Activated CD8-positive, alpha-beta T cell treated with anti-CD3 and anti-CD28 coated beads, Interleukin-2, amount 10 ng/mL, durations not matched to agents 7 days and 5 days (primary cell): Measurements from ENCODE around the gene SPAG7. TPM values are rescaled to one million over a fixed set of nuclear protein-coding genes. Genes with fewer than 3 reads are reported as not detected.
A peak's percentile ranks its signal among the peaks of the same experiment; 100 is the strongest.
"Not testable (repeated sequence)": the region's sequence is repeated elsewhere in the genome, so short reads cannot be mapped to it uniquely, and the experiment has no call there.

ENCODE experiments used
- ATAC-seq: fragments of 150-1000 bp; cut with Tn5 transposase; one replicate; pipeline ENCODE4 v1.10.0; 2021; ENCODE audit warnings: moderate library complexity
- CTCF ChIA-PET: fragments of 350-600 bp; sonication (Branson Sonifier 250); formaldehyde crosslinking; loops from one replicate; lab custom pipeline; 2021; ENCODE audit warnings: antibody characterized with exemption; lab: Charles Lee
- POLR2A ChIA-PET: fragments of 350-600 bp; sonication (Branson Sonifier 250); formaldehyde crosslinking; loops from one replicate; lab custom pipeline; 2021; ENCODE audit warnings: antibody characterized with exemption; lab: Charles Lee
- DNase-seq: peaks from one replicate; pipeline ENCODE4 v3.0.0-alpha.2; 2020
- H3K27ac Mint-ChIP-seq: one replicate; pipeline ENCODE4 v1.8.0; 2021; ENCODE audit warnings: mild to moderate bottlenecking, mixed read lengths
- H3K27me3 Mint-ChIP-seq: one replicate; pipeline ENCODE4 v1.8.0; 2021; ENCODE audit warnings: low read depth, mixed read lengths
- H3K36me3 Mint-ChIP-seq: one replicate; pipeline ENCODE4 v1.8.0; 2021; ENCODE audit warnings: low read depth, mixed read lengths
- H3K4me1 Mint-ChIP-seq: one replicate; pipeline ENCODE4 v1.8.0; 2021; ENCODE audit warnings: low read depth, mixed read lengths
- H3K4me3 Mint-ChIP-seq: one replicate; pipeline ENCODE4 v1.8.0; 2021; ENCODE audit warnings: mild to moderate bottlenecking, mixed read lengths
- H3K9me3 Mint-ChIP-seq: one replicate; pipeline ENCODE4 v1.8.0; 2022; ENCODE audit warnings: mixed read lengths; ENCODE audit not compliant: insufficient read depth
- total RNA-seq, 2 experiments: library from RNA; stranded (reverse); gene quantifications; one replicate each; pipeline ENCODE4 v1.2.3, GENCODE V29; 2021

Gene SPAG7
- total RNA-seq, 2 experiments from 2014 or later: 52.3 to 53.6 TPM

DNA sequence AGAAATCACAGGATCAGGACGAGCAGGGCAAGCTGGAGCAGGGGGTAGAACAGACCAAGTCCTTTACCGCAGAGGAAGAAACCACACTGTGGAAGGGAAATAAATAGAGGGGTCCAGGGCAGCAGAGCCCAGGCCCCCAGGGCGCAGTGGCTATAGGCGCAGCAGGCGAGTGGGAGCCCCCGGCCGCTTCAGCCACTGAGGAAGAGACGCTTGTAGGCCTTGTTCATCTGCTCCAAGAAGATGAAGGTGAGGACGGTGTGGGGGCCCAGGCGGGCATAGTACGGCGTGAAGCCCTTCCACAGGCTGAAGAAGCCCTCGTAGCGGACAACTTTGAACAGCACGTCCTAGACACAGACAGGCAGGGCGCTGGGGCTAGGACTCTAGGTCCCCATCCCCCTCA lies 30.1 kb downstream of the SPAG7 start:
- Mint-ChIP-seq H3K27ac (no peak overlapping the region), H3K36me3 (peaks cover 74% of the 10 kb centered on the region), H3K4me1 (peaks cover 58% of the 10 kb centered on the region), H3K4me3 (peak overlapping the region; percentile 97), H3K9me3 (no peaks in the 10 kb centered on the region), H3K27me3 (no peaks in the 10 kb centered on the region)
- ChIA-PET POLR2A (interaction anchor here (0.9 to 1.5 kb wide), 3 partner anchors 12 to 19 kb away, joined by 3 read pairs; no protein-coding TSS in a partner anchor), CTCF (interaction anchor here (2.6 kb wide), 1 partner anchor 28 kb away, joined by 7 read pairs; no protein-coding TSS in a partner anchor)
- no peak for DNase-seq
- ATAC-seq: no peak

DNA sequence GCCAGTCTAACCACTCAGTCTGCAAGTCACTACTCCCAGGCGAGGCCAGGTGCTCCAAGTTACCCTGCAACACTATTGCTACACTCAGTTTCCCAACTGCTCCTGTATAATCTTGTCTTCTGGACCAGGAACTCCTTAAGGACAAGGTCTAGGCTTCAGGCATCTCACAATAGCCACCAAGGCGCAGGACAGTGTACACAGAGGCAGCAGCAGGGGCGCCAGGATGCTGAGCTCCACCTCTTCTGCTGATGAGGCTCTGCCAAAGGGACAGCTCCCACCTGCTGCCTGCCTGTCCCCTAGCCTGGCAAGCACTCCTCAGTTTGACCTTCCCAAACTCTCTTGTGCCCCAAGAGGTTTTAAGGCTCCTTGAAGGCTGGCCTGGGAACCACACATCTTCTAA lies 31.2 kb downstream of the SPAG7 start:
- Mint-ChIP-seq H3K4me1 (peaks cover 47% of the 10 kb centered on the region), H3K9me3 (no peaks in the 10 kb centered on the region), H3K36me3 (peaks cover 64% of the 10 kb centered on the region), H3K27me3 (no peaks in the 10 kb centered on the region), H3K27ac (peak overlapping the region; percentile 47), H3K4me3 (no peak overlapping the region)
- ChIA-PET CTCF (interaction anchor here (2.6 kb wide), 1 partner anchor 27 kb away, joined by 7 read pairs; no protein-coding TSS in a partner anchor), POLR2A (interaction anchor here (1.3 to 1.5 kb wide), 3 partner anchors 11 to 31 kb away, joined by 3 to 5 read pairs (median 4); partner anchors contain the start of gene SPAG7)
- no peak for DNase-seq
- ATAC-seq: no peak

DNA sequence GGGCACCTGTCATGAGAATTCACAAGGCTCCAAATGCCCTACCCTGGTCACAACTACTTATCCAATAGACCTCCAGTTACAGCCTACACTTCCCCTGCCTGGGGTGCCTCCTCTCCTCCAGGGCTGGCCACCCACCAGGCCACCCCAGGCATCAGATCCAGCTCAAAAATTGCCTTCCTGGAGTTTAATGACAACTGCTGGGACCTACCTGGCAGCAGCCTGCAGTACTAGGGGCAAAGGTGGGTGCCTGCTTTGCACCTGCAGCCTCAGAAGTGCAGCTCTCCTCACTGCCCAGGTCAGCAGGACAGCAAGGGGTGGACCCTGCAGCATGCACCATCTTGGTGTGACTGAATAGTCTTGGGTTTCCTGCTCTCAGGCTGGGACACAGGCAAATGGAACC lies 32.0 kb downstream of the SPAG7 start:
- ATAC-seq: no peak
- peaks cover 63% of the 10 kb centered on the region for H3K36me3 Mint-ChIP-seq

DNA sequence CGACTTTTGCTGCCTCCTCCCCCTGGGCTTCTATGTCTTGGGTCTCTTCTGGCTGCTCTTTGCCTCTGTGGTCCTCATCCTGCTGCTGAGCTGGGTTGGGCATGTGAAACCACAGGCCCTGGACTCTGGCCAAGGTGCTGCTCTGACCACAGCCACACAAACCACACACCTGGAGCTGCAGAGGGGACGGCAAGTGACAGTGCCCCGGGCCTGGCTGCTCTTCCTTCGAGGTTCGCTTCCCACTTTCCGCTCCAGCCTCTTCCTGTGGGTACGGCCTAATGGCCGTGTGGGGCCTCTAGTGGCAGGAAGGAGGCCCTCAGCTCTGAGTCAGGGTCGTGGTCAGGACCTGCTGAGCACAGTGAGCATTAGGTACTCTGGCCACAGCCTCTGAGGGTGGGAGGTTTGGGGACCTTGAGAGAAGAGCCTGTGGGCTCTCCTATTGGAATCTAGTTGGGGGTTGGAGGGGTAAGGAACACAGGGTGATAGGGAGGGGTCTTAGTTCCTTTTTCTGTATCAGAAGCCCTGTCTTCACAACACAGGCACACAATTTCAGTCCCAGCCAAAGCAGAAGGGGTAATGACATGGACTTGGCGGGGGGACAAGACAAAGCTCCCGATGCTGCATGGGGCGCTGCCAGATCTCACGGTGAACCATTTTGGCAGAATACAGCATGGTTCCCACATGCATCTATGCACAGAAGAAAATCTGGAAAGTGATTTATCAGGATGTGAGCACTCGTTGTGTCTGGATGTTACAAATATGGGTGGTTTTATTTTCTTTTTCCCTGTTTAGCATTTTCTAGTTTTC lies 33.2 kb downstream of the SPAG7 start:
- ChIA-PET POLR2A (interaction anchor here (0.6 to 1.4 kb wide), 3 partner anchors 9 to 21 kb away, joined by 3 to 5 read pairs (median 3); no protein-coding TSS in a partner anchor), CTCF (interaction anchor here (0.7 to 1.3 kb wide), 3 partner anchors 25 to 33 kb away, joined by 3 to 5 read pairs (median 3); partner anchors contain the start of genes CHRNE and SPAG7)
- H3K27ac Mint-ChIP-seq: peak overlapping the region; percentile 50
- DNase-seq: peak; percentile 35
- no peak overlapping the region for H3K4me3 Mint-ChIP-seq
- no peaks in the 10 kb centered on the region for H3K27me3 Mint-ChIP-seq
- H3K36me3 Mint-ChIP-seq: peaks cover 61% of the 10 kb centered on the region
- ATAC-seq: peak; percentile 20
- H3K4me1 Mint-ChIP-seq: peaks cover 47% of the 10 kb centered on the region
- no peaks in the 10 kb centered on the region for H3K9me3 Mint-ChIP-seq

More for the DNA sequence above, 32.0 kb downstream of the SPAG7 start:
- Mint-ChIP-seq H3K4me3 (no peak overlapping the region), H3K4me1 (peaks cover 47% of the 10 kb centered on the region), H3K27ac (no peak overlapping the region), H3K27me3 (no peaks in the 10 kb centered on the region), H3K9me3 (no peaks in the 10 kb centered on the region)
- no peak for DNase-seq
- ChIA-PET CTCF (interaction anchor here (2.6 kb wide), 1 partner anchor 26 kb away, joined by 7 read pairs; no protein-coding TSS in a partner anchor), POLR2A (interaction anchor here (1.3 kb wide), 1 partner anchor 12 kb away, joined by 4 read pairs; no protein-coding TSS in a partner anchor)

DNA sequence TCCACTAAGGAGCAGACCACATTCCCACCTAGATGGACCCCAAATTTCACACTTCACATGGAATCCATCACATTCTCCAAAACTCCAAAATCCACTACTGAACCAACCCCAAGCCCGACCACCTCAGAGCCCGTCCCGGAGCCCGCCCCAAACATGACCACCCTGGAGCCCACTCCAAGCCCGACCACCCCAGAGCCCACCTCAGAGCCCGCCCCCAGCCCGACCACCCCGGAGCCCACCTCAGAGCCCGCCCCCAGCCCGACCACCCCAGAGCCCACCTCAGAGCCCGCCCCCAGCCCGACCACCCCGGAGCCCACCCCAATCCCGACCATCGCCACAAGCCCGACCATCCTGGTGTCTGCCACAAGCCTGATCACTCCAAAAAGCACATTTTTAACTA lies 34.0 kb downstream of the SPAG7 start:
- POLR2A ChIA-PET: interaction anchor here (1.3 to 1.4 kb wide), 2 partner anchors 9 to 22 kb away, joined by 3 read pairs; no protein-coding TSS in a partner anchor
- ATAC-seq: no peak
- Mint-ChIP-seq H3K27me3 (no peaks in the 10 kb centered on the region), H3K4me3 (no peak overlapping the region), H3K36me3 (peaks cover 60% of the 10 kb centered on the region), H3K27ac (peak overlapping the region; percentile 41), H3K4me1 (peaks cover 43% of the 10 kb centered on the region), H3K9me3 (no peaks in the 10 kb centered on the region)
- CTCF ChIA-PET: interaction anchor here (0.7 to 1.3 kb wide), 3 partner anchors 25 to 34 kb away, joined by 3 to 5 read pairs (median 3); partner anchors contain the start of genes CHRNE and SPAG7
- no peak for DNase-seq

DNA sequence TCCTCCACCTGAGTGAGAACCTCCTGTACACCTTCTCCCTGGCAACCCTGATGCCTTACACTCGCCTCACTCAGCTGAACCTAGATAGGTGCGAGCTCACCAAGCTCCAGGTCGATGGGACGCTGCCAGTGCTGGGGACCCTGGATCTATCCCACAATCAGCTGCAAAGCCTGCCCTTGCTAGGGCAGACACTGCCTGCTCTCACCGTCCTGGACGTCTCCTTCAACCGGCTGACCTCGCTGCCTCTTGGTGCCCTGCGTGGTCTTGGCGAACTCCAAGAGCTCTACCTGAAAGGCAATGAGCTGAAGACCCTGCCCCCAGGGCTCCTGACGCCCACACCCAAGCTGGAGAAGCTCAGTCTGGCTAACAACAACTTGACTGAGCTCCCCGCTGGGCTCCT lies 34.9 kb downstream of the SPAG7 start:
- no peaks in the 10 kb centered on the region for H3K27me3 Mint-ChIP-seq
- ATAC-seq: no peak
- peaks cover 34% of the 10 kb centered on the region for H3K4me1 Mint-ChIP-seq
- H3K36me3 Mint-ChIP-seq: peaks cover 55% of the 10 kb centered on the region
- H3K4me3 Mint-ChIP-seq: no peak overlapping the region
- no peak for DNase-seq
- H3K27ac Mint-ChIP-seq: no peak overlapping the region
- ChIA-PET POLR2A (interaction anchor here (0.6 to 1.6 kb wide), 3 partner anchors 8 to 101 kb away, joined by 3 to 6 read pairs (median 3); no protein-coding TSS in a partner anchor), CTCF (interaction anchor here (0.6 kb wide), 1 partner anchor 150 kb away, joined by 4 read pairs; no protein-coding TSS in a partner anchor)
- no peaks in the 10 kb centered on the region for H3K9me3 Mint-ChIP-seq

DNA sequence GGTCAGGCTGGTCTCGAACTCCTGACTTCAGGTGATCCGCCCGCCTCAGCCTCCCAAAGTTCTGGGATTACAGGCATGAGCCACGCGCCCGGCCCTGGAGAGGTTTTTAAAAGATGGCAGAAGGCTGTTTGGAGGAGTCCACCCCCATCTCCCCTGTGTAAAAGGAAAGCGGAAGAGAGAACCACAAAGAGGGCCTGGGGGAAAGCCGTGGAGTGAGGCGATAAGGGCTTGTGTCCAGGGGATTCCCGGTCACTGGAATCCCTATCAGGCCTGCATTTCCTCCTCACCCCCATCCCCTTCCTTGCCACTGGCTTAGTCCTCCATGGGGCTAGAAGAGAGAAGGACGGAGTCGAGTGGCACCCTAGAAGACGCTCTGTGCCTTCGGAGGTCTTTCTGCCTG lies 35.7 kb downstream of the SPAG7 start, which contains the start of gene GP1BA:
GP1BA (plus strand) TSS at position 315 of the 400 bp plus-strand sequence. CDS start 328 bp downstream, outside the sequence.
- ATAC-seq (no peak), DNase-seq (no peak)
- no peak within 1 kb of the TSS for H3K4me3 Mint-ChIP-seq
- no peaks in the 10 kb centered on the region for H3K9me3 Mint-ChIP-seq
- no peaks in the 10 kb centered on the region for H3K27me3 Mint-ChIP-seq
- H3K27ac Mint-ChIP-seq: no peak within 1 kb of the TSS
- peaks cover 50% of the 10 kb centered on the region for H3K36me3 Mint-ChIP-seq
- CTCF ChIA-PET: interaction anchor here (0.6 kb wide), 1 partner anchor 149 kb away, joined by 4 read pairs; no protein-coding TSS in a partner anchor
- POLR2A ChIA-PET: interaction anchor here (1.6 kb wide), 1 partner anchor 8 kb away, joined by 6 read pairs; no protein-coding TSS in a partner anchor
- peaks cover 26% of the 10 kb centered on the region for H3K4me1 Mint-ChIP-seq

- H3K4me1 Mint-ChIP-seq: peaks cover 7% of the 10 kb centered on the region
Measured at GRCh38 chr17:4928881-4929280, 38.7 kb downstream of the SPAG7 start.

DNA sequence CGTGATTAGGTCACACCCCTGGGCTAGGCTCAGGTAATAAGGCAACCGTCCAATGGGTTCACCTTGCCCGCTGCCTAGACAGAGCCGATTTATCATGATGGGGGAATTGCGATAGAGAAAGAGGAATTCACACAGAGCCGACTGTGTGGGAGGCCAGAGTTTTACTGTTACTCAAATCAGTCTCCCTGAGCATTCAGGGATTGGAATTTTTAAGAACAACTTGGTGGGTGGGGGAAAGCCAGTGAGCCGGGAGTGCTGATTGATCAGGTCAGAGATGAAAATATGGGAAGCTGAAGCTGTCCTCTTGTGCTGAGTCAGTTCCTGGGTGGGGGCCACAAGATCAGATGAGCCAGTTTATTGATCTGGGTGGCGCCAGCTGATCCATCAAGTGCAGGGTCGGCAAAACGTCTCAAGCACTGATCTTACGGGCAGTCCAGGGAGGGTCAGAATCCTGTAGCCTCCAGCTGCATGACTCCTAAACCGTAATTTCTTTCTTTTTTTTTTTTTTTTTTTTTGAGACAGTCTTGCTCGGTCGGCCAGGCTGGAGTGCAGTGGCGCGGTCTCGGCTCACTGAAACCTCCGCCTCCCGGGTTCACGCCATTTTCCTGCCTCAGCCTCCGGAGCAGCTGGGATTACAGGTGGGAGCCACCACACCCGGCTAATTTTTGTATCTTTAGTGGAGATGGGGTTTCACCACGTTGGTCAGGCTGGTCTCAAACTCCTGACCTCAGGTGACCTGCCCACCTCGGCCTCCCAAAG lies 40.9 kb downstream of the SPAG7 start:
- H3K4me1 Mint-ChIP-seq, H3K4me3 Mint-ChIP-seq, H3K27ac Mint-ChIP-seq, DNase-seq, H3K9me3 Mint-ChIP-seq, ATAC-seq, H3K27me3 Mint-ChIP-seq, POLR2A ChIA-PET: not testable (repeated sequence)
- CTCF ChIA-PET: interaction anchor here (1.0 to 1.4 kb wide), 2 partner anchors 18 to 23 kb away, joined by 4 read pairs; partner anchors contain the start of gene CHRNE
- peaks cover 29% of the 10 kb centered on the region for H3K36me3 Mint-ChIP-seq

More at GRCh38 chr17:4928881-4929280, 38.7 kb downstream of the SPAG7 start:
- no peaks in the 10 kb centered on the region for H3K9me3 Mint-ChIP-seq
- H3K27me3 Mint-ChIP-seq: no peaks in the 10 kb centered on the region
- no peak overlapping the region for H3K27ac Mint-ChIP-seq
- ATAC-seq (no peak), DNase-seq (no peak)
- peaks cover 33% of the 10 kb centered on the region for H3K36me3 Mint-ChIP-seq
- ChIA-PET POLR2A (interaction anchor here (1.6 kb wide), 1 partner anchor 10 kb away, joined by 3 read pairs; no protein-coding TSS in a partner anchor), CTCF (no interaction called here)
- no peak overlapping the region for H3K4me3 Mint-ChIP-seq

- ATAC-seq (no peak), DNase-seq (no peak)
- Mint-ChIP-seq H3K4me1 (no peaks in the 10 kb centered on the region), H3K36me3 (no peaks in the 10 kb centered on the region), H3K27me3 (no peaks in the 10 kb centered on the region), H3K27ac (no peak overlapping the region), H3K4me3 (no peak overlapping the region), H3K9me3 (no peaks in the 10 kb centered on the region)
- POLR2A ChIA-PET: interaction anchor here (1.5 kb wide), 1 partner anchor 19 kb away, joined by 6 read pairs; the partner anchor contains the start of genes RNF167 and SLC25A11
- CTCF ChIA-PET: interaction anchor here (1.1 to 1.9 kb wide), 2 partner anchors 18 to 156 kb away, joined by 3 to 7 read pairs; partner anchors contain the start of gene CHRNE
Measured at GRCh38 chr17:4921320-4921719, 46.3 kb downstream of the SPAG7 start.
